ENCODE measurements around the gene PRKCH. TPM values are rescaled to one million over a fixed set of nuclear protein-coding genes. Genes with fewer than 3 reads are reported as not detected.

PRKCH gene
- total and polyA plus RNA-seq, 2 experiments from 2014 or later: 7.1 to 11.2 TPM

DNA sequence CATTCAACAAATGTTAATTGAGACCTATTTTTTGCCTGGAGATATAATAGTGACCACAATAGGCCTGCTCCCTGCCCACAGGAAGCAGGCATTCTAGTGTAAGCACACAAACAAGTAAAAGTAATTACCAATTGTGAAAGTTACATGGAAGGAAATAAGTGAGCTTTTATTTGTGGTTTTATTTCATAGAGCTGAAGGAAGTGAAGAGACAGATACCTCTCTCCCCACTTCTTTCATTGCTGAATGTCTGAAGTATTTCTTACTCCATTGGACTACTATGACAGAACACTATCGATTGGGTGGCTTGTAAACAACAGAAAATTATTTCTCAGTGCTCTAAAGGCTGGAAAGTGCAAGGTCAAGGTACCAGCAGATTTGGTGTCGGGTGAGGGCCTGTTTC, 183.5 kb downstream of the PRKCH start:
- H3K27me3 ChIP-seq: no peaks in the 10 kb centered on the region

DNA sequence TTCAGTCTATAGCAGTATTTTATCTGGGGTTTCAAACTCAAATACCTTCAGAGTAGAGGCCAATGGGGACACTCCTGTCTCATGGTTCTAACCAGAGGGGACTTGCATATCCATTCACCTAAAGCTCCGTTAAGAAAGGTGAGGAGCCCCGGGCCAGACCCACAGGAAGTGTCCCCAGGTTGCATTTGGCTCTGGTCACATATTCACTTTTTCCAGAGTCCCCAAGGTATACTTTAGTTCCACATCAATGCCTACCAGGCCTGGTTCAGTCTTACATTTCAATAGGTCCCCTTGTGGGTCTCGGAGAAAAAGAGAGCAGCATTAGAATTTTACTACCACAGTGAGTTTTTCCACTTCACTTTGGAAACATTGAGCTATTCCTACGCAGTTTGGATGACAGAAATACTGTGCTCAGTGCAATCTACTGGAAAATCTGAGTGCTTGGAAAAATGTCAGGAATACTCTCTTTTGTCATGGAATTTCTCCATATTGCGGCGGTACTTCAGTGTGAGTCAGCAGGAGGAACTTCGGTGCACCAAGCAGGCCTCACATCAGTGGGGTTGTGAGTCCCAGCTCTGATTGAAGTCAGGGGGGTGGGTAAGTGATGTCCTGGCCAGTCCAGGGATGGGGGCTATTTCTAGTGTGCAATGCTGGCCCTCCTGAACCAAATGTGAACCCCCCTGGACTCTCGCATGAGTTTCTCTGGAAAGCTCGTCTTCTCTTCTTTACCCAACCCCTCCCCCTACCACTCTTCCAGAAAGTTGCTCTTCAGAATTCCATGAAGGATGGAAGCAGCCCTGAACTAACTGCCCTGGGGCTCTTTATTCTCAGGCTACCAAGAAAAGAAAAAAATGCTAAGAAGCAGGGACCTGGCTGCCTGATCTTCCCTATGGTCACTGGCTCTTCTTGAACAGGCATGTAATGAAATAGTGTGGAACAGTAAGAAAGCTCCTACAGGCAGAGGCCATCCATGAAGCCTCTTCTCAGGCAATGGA, 184.7 kb downstream of the PRKCH start:
- H3K4me2 ChIP-seq: no peak overlapping the region
- no peak overlapping the region for H3K4me3 ChIP-seq
- no peaks in the 10 kb centered on the region for H4K20me1 ChIP-seq (ENCODE audit: insufficient read depth, poor library complexity, severe bottlenecking)
- H3K4me1 ChIP-seq (ENCODE audit: insufficient read depth): peaks cover 3% of the 10 kb centered on the region
- no peak overlapping the region for H2AFZ ChIP-seq
- no peaks in the 10 kb centered on the region for H3K9me2 ChIP-seq (replicated peaks; ENCODE audit: insufficient read depth)
- H3K36me3 ChIP-seq (replicated peaks; ENCODE audit: insufficient read depth, low read depth): no peaks in the 10 kb centered on the region
- TF ChIP-seq, protein P1, sequence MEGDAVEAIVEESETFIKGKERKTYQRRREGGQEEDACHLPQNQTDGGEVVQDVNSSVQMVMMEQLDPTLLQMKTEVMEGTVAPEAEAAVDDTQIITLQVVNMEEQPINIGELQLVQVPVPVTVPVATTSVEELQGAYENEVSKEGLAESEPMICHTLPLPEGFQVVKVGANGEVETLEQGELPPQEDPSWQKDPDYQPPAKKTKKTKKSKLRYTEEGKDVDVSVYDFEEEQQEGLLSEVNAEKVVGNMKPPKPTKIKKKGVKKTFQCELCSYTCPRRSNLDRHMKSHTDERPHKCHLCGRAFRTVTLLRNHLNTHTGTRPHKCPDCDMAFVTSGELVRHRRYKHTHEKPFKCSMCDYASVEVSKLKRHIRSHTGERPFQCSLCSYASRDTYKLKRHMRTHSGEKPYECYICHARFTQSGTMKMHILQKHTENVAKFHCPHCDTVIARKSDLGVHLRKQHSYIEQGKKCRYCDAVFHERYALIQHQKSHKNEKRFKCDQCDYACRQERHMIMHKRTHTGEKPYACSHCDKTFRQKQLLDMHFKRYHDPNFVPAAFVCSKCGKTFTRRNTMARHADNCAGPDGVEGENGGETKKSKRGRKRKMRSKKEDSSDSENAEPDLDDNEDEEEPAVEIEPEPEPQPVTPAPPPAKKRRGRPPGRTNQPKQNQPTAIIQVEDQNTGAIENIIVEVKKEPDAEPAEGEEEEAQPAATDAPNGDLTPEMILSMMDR (IDR thresholded peaks at IDR 0.05; ENCODE audit: poor library complexity): no peak
- TF ChIP-seq EZH2 (IDR thresholded peaks at IDR 0.05; ENCODE audit: borderline replicate concordance) (no peak), EZH2phosphoT487 (IDR thresholded peaks at IDR 0.05; ENCODE audit: low read depth, severe bottlenecking, unreplicated experiment) (no peak)
- no peaks in the 10 kb centered on the region for H3K27me3 ChIP-seq
- no peak overlapping the region for H3K27ac ChIP-seq
- no peaks in the 10 kb centered on the region for H3K79me2 ChIP-seq
- no peaks in the 10 kb centered on the region for H3K9me3 ChIP-seq (ENCODE audit: low read depth)
- DNase-seq (ENCODE audit: low spot score): no peak
- WGBS (ENCODE audit: low lambda C conversion rate, missing lambda C conversion rate): 92% methylated on average over 9 of the region's 9 CpGs

More for the DNA sequence above, 183.5 kb downstream of the PRKCH start:
- 98% methylated on average over 2 of the region's 2 CpGs for WGBS (ENCODE audit: low lambda C conversion rate, missing lambda C conversion rate)
- DNase-seq (ENCODE audit: low spot score): no peak
- TF ChIP-seq, protein P1 (IDR thresholded peaks at IDR 0.05; ENCODE audit: poor library complexity): no peak
- TF ChIP-seq EZH2phosphoT487 (IDR thresholded peaks at IDR 0.05; ENCODE audit: low read depth, severe bottlenecking, unreplicated experiment) (no peak), EZH2 (IDR thresholded peaks at IDR 0.05; ENCODE audit: borderline replicate concordance) (no peak)
- H3K4me2 ChIP-seq: no peak overlapping the region
- H3K9me3 ChIP-seq (ENCODE audit: low read depth): no peaks in the 10 kb centered on the region
- no peak overlapping the region for H3K4me3 ChIP-seq
- H3K27ac ChIP-seq: no peak overlapping the region
- H2AFZ ChIP-seq: no peak overlapping the region
- no peaks in the 10 kb centered on the region for H3K4me1 ChIP-seq (ENCODE audit: insufficient read depth)
- no peaks in the 10 kb centered on the region for H3K36me3 ChIP-seq (replicated peaks; ENCODE audit: insufficient read depth, low read depth)
- no peaks in the 10 kb centered on the region for H4K20me1 ChIP-seq (ENCODE audit: insufficient read depth, poor library complexity, severe bottlenecking)
- H3K9me2 ChIP-seq (replicated peaks; ENCODE audit: insufficient read depth): no peaks in the 10 kb centered on the region
- no peaks in the 10 kb centered on the region for H3K79me2 ChIP-seq

DNA sequence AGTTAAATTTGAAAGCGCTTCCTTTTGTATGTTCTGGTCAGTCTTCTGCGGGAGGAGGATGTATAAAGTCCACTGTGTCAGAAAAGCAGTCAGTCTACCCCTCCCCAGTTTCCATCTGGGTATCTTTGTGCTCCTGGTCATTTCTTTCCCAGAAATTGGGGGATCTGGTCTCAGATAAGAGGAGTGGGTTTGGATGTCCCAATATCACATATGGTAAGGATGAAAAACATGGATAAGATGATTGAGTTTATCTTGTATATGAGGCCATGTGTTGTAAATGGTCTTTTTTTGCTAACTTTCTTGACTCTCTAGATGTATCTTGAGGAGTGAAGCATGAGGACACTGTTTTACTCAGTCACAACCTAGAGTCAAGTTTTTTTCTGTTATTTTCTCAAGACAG, 187.1 kb downstream of the PRKCH start:
- TF ChIP-seq EZH2 (IDR thresholded peaks at IDR 0.05; ENCODE audit: borderline replicate concordance): no peak
- TF ChIP-seq, protein P1 (IDR thresholded peaks at IDR 0.05; ENCODE audit: poor library complexity): no peak
- TF ChIP-seq EZH2phosphoT487 (IDR thresholded peaks at IDR 0.05; ENCODE audit: low read depth, severe bottlenecking, unreplicated experiment): no peak
- H3K4me2 ChIP-seq: no peak overlapping the region
- 54% methylated on average over 2 of the region's 2 CpGs for WGBS (ENCODE audit: low lambda C conversion rate, missing lambda C conversion rate)
- H3K4me1 ChIP-seq (ENCODE audit: insufficient read depth): peaks cover 16% of the 10 kb centered on the region
- no peaks in the 10 kb centered on the region for H4K20me1 ChIP-seq (ENCODE audit: insufficient read depth, poor library complexity, severe bottlenecking)
- H3K79me2 ChIP-seq: no peaks in the 10 kb centered on the region
- H3K36me3 ChIP-seq (replicated peaks; ENCODE audit: insufficient read depth, low read depth): no peaks in the 10 kb centered on the region
- H3K27me3 ChIP-seq: no peaks in the 10 kb centered on the region
- no peaks in the 10 kb centered on the region for H3K9me2 ChIP-seq (replicated peaks; ENCODE audit: insufficient read depth)
- DNase-seq (ENCODE audit: low spot score): no peak
- H3K4me3 ChIP-seq: no peak overlapping the region
- no peak overlapping the region for H2AFZ ChIP-seq
- H3K27ac ChIP-seq: no peak overlapping the region
- H3K9me3 ChIP-seq (ENCODE audit: low read depth): no peaks in the 10 kb centered on the region

All from hepatocyte (in vitro differentiated cells).